NCI-H1436 (cell line): ENCODE measurements around the gene GRWD1.

ENCODE experiments used
- DNase-seq: peaks from one replicate; lab custom pipeline; 2025; lab: John Stamatoyannopoulos, UW

Gene GRWD1

DNA sequence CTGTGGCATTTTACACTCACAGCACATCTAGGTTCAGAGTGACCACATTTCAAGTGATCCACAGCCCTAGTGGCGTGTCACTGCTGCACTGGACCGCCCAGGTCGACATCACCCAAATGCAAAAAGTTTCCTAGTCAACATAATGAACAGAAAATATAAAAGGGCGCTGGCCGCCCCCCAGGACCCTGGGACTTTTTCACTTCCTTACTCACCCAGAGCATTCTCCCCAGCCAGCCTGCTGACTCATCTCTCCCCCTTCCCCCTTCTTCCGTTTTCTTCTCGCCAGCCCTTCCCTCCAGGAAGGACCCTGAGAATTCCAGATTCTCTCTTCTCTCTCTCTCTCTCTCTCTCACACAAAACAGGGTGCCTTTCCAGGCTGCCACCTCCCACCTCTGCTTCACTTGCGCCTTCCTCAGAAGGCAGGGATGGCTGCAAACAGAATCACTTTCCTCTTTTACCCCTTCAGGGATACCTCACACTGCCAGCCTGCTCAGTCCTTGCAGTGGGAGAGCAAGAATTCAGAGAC, 21.0 kb upstream of the GRWD1 start:
- no peak for DNase-seq

- DNase-seq: no peak
Measured at GRCh38 chr19:48428670-48429069, 17.1 kb upstream of the GRWD1 start.

DNA sequence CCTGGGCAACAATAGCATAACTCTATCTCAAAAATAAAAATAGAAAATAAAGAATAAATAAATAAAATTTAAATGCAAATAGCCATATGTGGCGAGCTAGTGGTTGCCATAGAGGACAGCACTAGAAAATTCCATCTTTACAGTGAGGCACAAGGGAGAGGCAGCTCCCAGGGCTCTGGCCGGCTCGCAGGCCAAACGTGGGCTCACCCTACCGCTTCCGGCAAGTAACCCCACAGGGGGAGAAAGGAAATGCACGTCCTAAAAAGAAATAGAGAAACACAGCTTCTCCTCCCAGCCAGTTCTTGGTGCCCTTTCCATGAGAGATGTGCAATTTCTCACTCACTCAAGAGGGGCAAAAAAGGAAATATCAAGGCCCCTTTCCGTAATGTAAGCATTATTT, 12.4 kb upstream of the GRWD1 start:
- no peak for DNase-seq

GRCh38 chr19:48436586-48436985, 9.2 kb upstream of the GRWD1 start:
- no peak for DNase-seq

- DNase-seq: no peak
Measured at GRCh38 chr19:48441360-48442050, 4.3 kb upstream of the GRWD1 start.

DNA sequence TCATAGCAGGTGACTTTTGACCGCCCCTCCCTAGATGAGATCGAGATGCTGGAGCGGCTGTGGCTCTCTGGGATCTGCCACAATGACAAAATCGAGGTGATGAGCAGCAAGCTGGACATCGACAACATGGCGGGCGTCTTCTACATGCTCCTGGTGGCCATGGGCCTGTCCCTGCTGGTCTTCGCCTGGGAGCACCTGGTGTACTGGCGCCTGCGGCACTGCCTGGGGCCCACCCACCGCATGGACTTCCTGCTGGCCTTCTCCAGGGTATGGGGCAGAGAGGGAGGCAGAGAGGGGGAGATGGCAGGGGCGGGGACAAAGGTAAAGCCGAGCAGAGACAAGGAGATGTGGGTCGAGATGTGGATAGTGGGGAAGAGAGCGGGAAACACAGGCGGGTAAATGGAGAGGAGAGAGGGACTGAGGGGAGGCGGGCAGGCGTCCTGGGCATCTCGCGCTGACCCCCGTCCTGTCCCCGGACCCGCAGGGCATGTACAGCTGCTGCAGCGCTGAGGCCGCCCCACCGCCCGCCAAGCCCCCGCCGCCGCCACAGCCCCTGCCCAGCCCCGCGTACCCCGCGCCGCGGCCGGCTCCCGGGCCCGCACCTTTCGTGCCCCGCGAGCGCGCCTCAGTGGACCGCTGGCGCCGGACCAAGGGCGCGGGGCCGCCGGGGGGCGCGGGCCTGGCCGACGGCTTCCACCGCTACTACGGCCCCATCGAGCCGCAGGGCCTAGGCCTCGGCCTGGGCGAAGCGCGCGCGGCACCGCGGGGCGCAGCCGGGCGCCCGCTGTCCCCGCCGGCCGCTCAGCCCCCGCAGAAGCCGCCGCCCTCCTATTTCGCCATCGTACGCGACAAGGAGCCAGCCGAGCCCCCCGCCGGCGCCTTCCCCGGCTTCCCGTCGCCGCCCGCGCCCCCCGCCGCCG, 3.4 kb upstream of the GRWD1 start:
- no peak for DNase-seq

- no peak for DNase-seq
Measured at GRCh38 chr19:48443256-48443655, 2.5 kb upstream of the GRWD1 start.

DNA sequence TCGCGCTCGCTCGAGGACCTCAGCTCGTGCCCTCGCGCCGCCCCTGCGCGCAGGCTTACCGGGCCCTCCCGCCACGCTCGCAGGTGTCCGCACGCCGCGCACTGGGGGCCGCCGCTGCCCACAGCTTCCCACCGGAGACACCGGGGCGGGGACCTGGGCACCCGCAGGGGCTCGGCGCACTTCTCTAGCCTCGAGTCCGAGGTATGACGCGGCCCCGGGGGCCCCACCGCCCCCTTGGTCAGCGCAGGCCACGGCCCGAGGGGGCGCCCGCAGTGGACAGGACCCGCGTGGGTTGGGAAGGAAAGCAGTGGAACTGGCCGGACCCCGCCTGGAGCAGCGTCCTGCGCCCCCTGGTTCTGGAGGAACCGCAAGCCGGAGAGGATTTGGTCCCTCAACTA, 2.1 kb upstream of the GRWD1 start:
- DNase-seq: no peak

DNA sequence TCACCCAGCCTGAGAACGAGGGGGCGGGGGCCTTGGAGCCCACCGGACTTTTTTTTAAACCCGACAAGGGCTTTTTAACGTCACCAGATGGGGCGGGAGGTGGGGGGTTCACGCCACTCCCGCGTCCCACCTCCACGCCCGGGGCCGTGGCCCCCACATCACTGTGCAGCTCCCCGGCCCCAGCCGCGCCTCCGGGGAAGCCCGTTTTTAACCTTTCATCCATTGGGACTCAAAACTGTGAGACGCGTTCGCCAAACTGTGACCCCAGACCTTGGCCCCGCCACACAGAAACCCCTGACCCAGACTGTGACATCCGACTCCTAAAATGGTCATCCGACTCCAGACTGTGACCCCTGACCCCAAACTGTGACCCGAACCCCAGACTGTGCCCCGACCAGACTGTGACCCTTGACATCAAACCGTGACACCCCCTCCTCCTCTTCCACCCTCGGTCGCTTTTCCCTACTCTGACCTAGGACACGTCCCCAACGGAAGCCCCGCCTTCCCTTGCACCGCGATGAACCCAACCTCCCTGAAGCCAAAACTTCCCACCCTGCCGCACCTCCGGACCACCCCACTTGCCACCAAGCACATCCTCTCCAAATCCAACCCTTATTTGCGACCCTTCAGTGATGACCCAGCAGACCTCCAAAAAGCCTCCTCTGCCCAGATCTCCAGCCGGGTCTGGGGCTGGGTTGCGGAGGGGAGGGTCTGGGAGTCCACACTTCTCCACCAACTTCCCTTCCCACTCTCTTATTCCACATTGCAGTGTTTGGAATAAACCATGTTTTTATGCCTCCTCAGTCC, 1.5 kb upstream of the GRWD1 start:
- no peak for DNase-seq

GRCh38 chr19:48444936-48445200, 915 bp upstream of the GRWD1 start:
- no peak for DNase-seq

GRCh38 chr19:48445256-48445605, 552 bp upstream of the GRWD1 start:
- peak; percentile 68 for DNase-seq

GRCh38 chr19:48446579-48446978, 796 bp downstream of the GRWD1 start:
- DNase-seq: no peak

- DNase-seq: no peak
Measured at GRCh38 chr19:48448563-48448962, 2.8 kb downstream of the GRWD1 start.

DNA sequence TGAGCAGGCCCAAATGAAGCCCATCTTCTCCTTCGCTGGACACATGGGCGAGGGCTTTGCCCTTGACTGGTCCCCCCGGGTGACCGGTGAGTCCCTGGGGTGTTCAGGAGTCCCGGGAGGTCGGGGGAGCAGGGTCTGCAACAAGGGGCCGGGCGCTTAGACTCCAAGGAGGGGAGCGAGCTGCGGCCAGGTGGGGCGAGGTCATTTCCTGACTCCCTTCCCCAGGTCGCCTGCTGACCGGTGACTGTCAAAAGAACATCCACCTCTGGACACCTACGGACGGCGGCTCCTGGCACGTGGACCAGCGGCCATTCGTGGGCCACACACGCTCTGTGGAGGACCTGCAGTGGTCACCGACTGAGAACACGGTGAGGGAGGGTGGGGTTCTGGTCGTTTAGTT, 4.7 kb downstream of the GRWD1 start:
- no peak for DNase-seq

- no peak for DNase-seq
Measured at GRCh38 chr19:48450863-48451262, 5.1 kb downstream of the GRWD1 start.

DNA sequence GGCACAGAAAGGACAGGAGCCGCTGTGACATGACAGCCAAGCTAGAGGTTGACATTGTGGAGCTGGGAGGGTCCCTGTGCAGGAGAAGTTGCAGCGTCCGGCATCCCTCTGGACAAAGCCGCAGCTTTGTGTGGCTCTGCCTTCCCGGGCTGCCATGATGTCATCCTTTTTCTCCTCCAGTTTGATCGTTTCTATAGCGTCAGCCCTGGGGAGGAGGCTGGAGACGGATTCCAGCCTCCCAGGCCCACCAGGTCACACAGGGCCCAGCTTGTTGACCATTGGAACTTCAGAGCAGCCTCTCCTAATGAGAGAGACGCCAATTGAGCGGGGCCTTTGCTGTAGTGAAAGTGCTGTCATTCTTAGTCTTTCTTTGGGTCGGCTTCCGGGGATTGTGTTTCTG, 5.8 kb downstream of the GRWD1 start:
- no peak for DNase-seq

GRCh38 chr19:48452289-48453190, 6.8 kb downstream of the GRWD1 start:
- DNase-seq: no peak

DNA sequence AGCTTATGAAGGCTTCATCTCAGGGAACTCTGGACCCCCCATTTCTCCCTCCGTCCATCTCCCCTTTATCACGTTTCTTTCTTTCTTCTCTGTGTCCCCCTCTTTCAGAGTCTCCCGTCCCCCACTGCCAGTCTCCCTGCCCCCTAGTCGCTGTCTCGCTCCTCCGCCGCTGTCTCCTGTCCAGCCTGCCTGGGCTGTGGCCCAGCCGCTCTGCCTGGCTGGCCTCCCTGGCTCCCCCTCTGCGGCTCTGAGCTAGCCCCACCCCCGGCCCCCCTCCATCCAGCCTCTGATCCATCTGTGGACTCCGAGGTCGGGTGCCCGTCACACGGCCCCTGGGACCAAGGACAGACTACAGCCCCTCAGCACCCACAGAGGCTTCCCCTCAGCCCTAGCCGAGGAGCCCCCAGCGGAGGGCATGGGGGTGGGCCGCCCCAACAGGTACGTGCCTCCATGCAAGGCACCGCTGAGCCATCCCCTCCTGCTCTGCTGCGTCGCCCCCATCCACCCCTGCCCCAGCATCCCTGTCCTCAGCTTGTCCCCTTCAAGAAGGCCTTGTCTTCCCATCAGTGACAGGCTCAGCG, 8.5 kb downstream of the GRWD1 start:
- DNase-seq: no peak

DNA sequence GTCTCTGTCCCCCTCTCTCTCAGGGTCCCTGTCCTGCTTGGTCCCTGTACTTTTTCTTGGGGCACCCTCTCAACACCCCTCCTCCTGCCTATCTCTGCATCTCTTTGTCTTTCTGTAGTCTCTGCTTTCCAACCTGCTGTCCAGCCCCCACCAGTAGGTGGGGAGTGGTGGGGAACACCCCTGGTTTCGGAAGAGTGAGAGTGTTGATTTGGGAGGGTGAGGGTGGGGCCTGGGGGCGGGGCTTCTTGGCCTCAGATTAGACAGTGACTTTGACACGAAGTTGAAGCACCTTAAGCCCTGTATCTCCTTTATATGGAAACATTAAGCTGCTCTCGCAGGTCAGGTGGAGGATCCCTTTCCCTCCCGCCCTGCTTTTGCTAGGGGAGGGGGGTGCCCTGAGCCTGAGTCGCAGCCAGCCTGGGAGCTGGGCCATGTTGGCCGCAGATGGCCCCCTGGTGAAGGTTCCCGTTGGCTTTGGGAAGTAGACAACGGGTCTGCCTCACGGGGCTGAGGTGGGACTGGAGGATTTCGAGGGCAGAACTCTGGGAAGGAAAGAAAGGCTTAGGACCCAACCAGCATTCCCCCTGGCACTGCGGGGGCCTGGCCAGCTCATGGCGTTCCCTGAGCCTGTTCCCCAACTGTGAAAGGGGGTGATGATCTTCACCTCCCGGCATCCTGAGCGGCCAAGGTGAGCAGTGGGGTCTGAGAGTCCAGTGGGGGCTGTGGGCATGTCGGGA, 9.6 kb downstream of the GRWD1 start, which contains the start of gene KCNJ14:
KCNJ14 (plus strand) TSS at position 404 of the 737 bp plus-strand sequence. CDS start 6,151 bp downstream, outside the sequence.
- no peak for DNase-seq

- no peak for DNase-seq
Measured at GRCh38 chr19:48455908-48456562, 10.3 kb downstream of the GRWD1 start.
